Esophagus squamous epithelium (tissue), 4 donors: ENCODE measurements around the gene SMIM15.

Experiments used
- CTCF ChIP-seq, 6 experiments: fragments of 450-650 bp in 4 of 6; fragments of 200-600 bp in 2 of 6; sonication (generic) in 2 of 6; IDR thresholded peaks; one replicate each; pipeline ENCODE4 v1.5.1; 2016 to 2019; ENCODE audit warnings: antibody characterized with exemption in 6 of 6, mild to moderate bottlenecking in 4 of 6, moderate library complexity in 4 of 6
- POLR2A ChIP-seq, 4 donors: fragments of 450-650 bp; IDR thresholded peaks; one replicate each; pipeline ENCODE4 v1.6.1; 2017; ENCODE audit warnings: antibody characterized with exemption in 4 of 4, mild to moderate bottlenecking in 4 of 4, moderate library complexity in 3 of 4

GRCh38 chr5:61184708-61185107, 22.4 kb upstream of the SMIM15 start:
- TF ChIP-seq CTCF (IDR thresholded peaks at IDR 0.05): no peak
- TF ChIP-seq POLR2A (IDR thresholded peaks at IDR 0.05): no peak
